Posterior cingulate gyrus (tissue), 11 donors: Measurements from ENCODE around the gene BBLN.
"Not testable (repeated sequence)": the region's sequence is repeated elsewhere in the genome, so short reads cannot be mapped to it uniquely, and the experiment has no call there.

ENCODE experiments used
- DNase-seq, 10 donors: peaks; one replicate each; pipeline versions ENCODE4 v3.0.0 to v3.0.0-alpha.2; 2020 to 2021; ENCODE audit warnings: mixed read lengths in 3 of 10
- intact Hi-C: fragments of 100-400 bp; cut with DNase I; formaldehyde crosslinking; loops from one replicate; pipeline ENCODE4 v1.15.1; 2023

BBLN gene, protein sequence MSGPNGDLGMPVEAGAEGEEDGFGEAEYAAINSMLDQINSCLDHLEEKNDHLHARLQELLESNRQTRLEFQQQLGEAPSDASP

DNA sequence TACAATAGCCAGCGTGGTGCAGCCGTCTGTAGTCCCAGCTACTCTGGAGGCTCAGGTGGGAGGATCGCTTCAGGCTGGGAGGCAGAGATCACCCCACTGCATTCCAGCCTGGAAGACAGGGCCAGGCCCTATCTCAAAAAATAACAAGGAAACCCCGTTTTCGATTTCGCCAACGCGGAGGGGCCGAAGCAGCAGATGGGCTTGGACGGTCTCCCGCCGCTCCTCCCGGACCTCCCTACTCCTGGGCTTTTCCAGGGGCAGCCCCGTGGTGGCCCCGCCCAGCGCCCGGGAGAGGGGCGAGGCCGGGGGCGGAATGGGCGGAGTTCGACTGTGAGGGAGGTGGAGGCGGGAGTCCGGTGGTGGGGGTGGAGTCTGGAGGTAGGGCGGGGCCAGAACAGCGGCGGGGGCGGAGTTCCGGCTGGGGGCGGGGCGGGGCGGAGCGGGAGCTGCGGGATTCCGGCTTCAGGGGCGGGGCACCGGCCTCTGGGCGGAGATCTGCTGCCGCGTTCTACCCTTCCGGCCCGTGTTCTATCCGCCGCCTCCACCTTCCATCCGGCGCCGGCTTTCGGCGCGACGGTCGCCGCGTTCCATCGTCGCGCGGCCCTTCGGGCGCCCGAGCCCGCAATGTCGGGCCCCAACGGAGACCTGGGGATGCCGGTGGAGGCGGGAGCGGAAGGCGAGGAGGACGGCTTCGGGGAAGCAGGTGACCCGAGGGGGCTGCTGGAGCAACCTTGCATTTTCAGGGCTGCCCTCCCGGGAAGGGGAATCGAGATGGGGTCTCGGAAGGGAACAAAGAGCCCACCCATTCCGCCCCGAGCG is at the start of gene BBLN:
Gene BBLN (plus strand): TSS at position 482 of the 819 bp plus-strand sequence. CDS start 143 bp downstream, at position 625.
- peak; percentile 85 to 99 (median 94) for DNase-seq
- intact Hi-C loops = no loop called here

DNA sequence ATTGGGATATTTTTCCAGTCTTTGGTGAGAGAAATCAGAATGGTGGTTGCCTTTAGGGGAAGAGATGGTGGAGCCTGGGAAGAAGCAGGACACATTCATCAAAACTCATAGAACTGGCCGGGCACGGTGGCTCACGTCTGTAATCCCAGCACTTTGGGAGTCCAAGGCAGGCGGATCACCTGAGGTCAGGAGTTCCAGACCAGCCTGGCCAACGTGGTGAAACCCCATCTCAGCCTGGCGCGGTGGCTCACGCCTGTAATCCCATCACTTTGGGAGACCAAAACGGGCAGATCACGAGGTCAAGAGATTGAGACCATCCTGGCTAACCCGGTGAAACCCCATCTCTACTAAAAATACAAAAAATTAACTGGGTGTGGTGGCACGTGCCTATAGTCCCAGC is 48.3 kb upstream of the BBLN start:
- peak in 2 of 10 donors; percentile 6 to 58 for DNase-seq
- intact Hi-C loops = not testable (repeated sequence)

GRCh38 chr9:128113526-128114325 is 46.3 kb upstream of the BBLN start:
- DNase-seq = peak in 4 of 10 donors; percentile 3 to 67 (median 44)
- intact Hi-C loops = no loop called here

GRCh38 chr9:128114326-128115186 is 45.5 kb upstream of the BBLN start:
- intact Hi-C loops = no loop called here
- peak in 4 of 10 donors; percentile 4 to 79 (median 48) for DNase-seq

DNA sequence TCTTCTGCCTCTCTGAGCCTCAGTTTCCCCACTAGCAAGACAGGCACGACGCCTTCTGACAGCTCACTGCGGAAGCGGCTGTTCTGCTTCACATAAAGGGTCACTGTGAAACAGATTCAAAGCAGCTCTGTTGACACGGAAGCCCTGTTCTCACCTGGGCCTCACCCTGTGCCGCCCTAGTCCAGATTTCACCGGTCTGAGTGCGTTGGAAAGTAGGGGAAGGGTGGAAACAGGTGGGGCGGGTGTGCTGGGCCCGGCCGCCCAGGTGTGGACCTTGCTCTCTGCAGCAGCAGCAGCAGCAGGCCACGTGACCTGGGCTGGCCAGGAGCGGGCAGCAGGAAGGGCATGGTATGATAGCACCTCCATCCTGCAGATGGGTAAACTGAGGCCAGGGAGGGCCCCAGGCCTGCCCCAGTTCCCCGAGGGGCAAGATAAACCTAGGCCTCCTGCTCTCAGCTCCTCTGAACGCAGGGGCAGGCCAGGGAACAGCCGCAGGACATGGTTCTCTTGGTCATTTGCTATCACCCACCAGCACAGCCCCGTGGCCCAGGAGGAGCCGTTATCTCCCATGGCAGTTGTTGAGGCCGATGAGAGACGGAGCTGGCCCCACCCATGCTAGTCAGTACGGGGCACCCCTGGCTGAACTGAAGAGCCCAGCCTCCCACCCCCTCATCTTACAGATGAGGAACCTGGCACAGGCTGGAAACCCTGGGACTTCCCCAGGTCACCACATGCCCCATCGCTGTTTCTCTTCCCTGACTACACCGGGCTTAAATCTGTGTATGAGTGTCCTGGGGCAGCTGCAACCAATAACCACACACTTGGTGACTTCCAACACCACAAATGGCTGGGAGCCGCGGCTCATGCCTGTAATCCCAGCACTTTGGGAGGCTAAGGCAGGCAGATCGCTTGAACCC is 44.6 kb upstream of the BBLN start:
- intact Hi-C loops = no loop called here
- peak in 4 of 10 donors; percentile 2 to 73 (median 50) for DNase-seq

DNA sequence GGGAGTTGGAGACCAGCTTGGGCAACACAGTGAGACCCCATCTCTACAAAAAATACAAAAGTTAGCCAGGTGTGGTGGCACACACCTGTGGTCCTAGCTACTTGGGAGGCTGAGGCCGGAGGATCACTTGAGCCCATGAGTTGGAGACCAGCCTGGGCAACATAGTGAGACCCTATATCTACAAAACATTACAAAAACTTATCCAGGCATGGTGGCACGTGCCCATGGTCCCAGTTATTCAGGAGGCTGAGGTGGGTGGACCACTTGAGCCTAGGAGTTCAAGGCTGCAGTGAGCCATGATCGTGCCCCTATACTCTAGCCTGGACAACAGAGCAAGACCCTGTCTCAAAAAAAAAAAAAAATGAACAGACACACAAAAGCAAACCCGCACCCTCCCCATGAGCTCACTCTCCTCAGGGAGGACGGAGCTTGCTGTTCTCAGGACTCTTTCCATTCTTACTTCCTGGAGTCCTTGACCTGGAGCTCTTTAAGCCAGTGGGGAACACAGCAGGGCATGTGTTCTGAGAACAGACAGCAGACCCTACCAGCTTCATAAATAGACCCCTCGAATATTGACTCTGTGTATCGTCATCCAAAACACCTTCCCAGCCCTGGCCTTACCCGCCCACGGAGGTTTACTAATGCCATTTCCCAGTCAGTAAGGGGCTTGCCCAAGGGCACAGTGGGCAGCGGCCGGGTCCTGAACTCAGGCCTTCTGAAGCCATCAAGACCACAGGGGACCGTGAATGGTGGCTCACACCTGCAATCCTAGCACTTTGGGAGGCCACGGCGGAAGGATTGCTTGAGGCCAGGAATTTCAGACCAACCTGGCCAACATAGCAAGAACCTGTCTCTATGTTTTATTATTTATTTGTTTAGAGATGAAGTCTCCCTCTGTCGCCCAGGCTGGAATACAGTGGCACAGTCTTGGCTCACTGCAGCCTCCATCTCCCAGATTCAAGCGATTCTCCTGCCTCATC is 43.7 kb upstream of the BBLN start:
- DNase-seq = peak in 4 of 10 donors; percentile 6 to 73 (median 62)
- intact Hi-C loops = no loop called here

DNA sequence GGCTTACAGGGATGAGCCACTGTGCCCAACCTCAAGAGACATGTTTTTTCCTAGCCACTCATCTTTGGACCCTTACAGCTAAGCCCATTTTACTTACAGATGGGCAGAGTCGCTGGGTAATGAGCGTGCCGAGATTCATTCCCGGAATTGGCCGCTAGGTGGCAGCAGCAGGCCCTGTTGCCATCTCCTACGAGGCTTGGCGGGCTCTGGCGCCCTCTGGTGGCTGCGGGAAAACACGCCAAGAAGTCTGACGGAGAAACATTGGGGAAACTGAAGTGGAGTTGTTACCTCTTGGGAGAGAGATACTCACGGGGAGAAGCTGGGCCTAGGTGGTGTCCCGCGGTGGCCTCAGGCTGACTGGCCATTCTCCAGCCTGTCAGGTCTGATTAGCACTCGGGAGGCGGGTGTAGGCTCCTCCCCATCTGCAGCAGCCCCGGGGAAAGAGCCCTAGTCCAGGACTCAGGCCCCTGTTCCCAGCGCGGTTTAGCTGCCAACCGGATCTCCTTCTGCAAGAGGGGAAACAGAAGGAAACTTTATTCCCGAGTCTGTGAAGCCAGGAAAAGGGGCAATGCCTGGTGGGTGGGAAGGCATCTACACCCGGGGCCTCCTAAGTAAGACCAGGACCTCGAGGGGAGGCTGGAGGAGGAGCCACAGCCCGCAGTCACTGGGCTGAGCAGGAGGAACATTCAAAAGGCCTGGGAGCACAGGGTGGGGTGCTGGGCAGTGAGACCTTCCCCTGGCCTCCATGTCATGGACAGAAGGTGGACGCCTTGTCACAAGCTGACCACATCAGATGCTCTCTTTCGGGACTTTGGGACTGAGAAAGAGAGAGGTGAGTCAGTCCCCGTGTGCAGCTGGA is 42.2 kb upstream of the BBLN start:
- peak; percentile 85 to 99 (median 97) for DNase-seq
- intact Hi-C loops = no loop called here

GRCh38 chr9:128118472-128118857 is 41.6 kb upstream of the BBLN start:
- DNase-seq = peak in 4 of 10 donors; percentile 1 to 39 (median 20)
- intact Hi-C loops = no loop called here

DNA sequence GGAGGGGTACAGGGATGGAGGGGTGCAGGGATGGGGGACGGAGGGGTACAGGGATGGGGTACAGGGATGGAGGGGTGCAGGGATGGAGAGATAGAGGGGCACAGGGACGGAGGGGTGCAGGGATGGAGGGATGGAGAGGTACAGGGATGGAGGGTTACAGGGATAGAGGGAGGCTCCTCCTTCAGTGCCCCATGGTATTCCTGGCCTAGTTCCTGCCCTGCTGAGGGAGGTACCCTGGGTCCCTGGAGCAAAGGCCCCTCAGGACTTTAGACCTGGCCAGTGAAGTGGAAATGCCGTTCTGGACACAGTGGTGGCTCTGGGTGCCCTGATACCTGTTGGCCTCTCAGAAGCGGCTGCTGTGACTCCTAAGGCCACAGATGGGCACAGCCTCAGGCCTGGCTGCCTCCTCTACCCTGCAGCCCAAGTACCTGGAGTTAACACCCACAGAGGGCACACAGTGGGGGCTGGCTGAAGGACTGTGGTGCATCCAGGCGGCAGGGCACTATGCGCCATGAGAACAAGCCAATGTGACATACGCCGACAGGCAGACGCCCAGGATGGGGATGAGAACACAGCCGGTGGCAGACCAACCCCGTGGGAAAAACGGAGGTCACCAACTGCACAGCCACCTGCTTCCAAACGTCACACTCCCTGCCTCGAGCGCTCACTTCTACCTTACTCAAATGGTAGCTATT is 40.9 kb upstream of the BBLN start:
- peak in 4 of 10 donors; percentile 3 to 69 (median 60) for DNase-seq
- intact Hi-C loops = no loop called here

- DNase-seq = peak in 4 of 10 donors; percentile 5 to 69 (median 36)
These were observed 39.9 kb upstream of the BBLN start for GRCh38 chr9:128120061-128120740.

GRCh38 chr9:128120741-128121465 is 39.2 kb upstream of the BBLN start:
- intact Hi-C loops = loop anchor here (10.0 kb wide), 1 partner anchor 176 kb away; no protein-coding TSS in a partner anchor
- DNase-seq = peak in 5 of 10 donors; percentile 5 to 79 (median 53)

More at GRCh38 chr9:128120061-128120740, 39.9 kb upstream of the BBLN start:
- intact Hi-C loops = loop anchor here (10.0 kb wide), 1 partner anchor 175 kb away; no protein-coding TSS in a partner anchor

DNA sequence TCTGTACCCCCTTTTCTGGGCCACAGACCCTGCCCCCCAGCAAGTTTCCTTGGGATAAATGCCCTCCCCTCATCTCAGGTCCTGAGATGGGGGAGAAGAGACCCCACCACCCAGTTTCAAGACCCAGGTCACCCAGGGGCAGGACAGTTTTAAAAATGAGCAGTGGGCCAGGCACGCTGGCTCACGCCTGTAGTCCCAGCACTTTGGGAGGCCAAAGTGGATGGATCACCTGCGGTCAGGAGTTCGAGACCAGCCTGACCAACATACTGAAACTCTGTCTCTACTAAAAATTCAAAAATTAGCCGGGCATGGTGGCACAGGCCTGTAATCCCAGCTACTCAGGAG is 38.6 kb upstream of the BBLN start:
- intact Hi-C loops = loop anchor here (10.0 kb wide), 1 partner anchor 177 kb away; no protein-coding TSS in a partner anchor

GRCh38 chr9:128121924-128122808 is 37.9 kb upstream of the BBLN start:
- DNase-seq = peak in 4 of 10 donors; percentile 16 to 82 (median 64)
- intact Hi-C loops = loop anchor here (10.0 kb wide), 1 partner anchor 177 kb away; no protein-coding TSS in a partner anchor

More for the DNA sequence above, 38.6 kb upstream of the BBLN start:
- peak in 4 of 10 donors; percentile 5 to 65 (median 38) for DNase-seq

- intact Hi-C loops = loop anchor here (10.0 kb wide), 1 partner anchor 178 kb away; no protein-coding TSS in a partner anchor
- DNase-seq = peak in 4 of 10 donors; percentile 16 to 74 (median 54)
These were observed 37.3 kb upstream of the BBLN start for GRCh38 chr9:128122809-128123175.
